Activated CD4-positive, alpha-beta T cell treated with anti-CD3 and anti-CD28 coated beads for 1 hour (primary cell): ENCODE results near the gene NVL.

ENCODE experiments used
- DNase-seq: peaks from one replicate; pipeline ENCODE4 v3.0.0-alpha.2; 2020

The NVL gene

GRCh38 chr1:224192082-224192788 lies 137.7 kb downstream of the NVL start:
- no peak for DNase-seq

GRCh38 chr1:224189561-224189960 lies 140.4 kb downstream of the NVL start:
- DNase-seq = no peak

- no peak for DNase-seq
Measured at GRCh38 chr1:224188286-224188685, 141.7 kb downstream of the NVL start.

GRCh38 chr1:224185208-224185607 lies 144.8 kb downstream of the NVL start:
- no peak for DNase-seq

- peak; percentile 40 for DNase-seq
Measured at GRCh38 chr1:224183591-224184312, 146.2 kb downstream of the NVL start.

- DNase-seq = peak; percentile 76
Measured at GRCh38 chr1:224182866-224183590, 146.9 kb downstream of the NVL start, which contains the start of gene DEGS1. DEGS1 (plus strand) TSS chr1:224183240; CDS start chr1:224183337, 97 bp downstream.

GRCh38 chr1:224182057-224182865 lies 147.7 kb downstream of the NVL start:
- DNase-seq = peak; percentile 29

GRCh38 chr1:224181453-224181810 lies 148.5 kb downstream of the NVL start:
- DNase-seq = no peak

- no peak for DNase-seq
Measured at GRCh38 chr1:224180783-224181452, 149.1 kb downstream of the NVL start.

- no peak for DNase-seq
Measured at GRCh38 chr1:224178894-224179293, 151.1 kb downstream of the NVL start.

- no peak for DNase-seq
Measured at GRCh38 chr1:224177356-224177999, 152.5 kb downstream of the NVL start.
